ENCODE data around the gene SNX4.

DNA sequence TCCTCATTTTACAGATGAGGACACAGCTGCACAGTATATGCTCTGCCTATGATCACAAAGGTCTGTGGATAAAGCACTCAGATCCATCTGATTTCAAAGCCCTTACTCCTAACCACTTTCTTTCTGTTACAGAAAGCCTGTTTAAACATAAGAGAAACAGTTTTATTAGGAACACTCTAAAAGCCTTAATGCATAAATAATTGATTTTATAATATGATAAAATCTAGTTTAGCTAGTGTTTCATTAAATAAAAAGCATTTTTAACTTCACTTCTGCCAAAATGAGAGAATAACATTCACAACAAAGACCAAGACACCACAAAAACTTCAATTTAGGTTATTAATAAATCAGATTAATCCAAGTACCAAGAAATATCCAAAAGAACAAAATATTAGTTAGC is 21.4 kb downstream of the SNX4 start:
- TF ChIP-seq, protein P1, sequence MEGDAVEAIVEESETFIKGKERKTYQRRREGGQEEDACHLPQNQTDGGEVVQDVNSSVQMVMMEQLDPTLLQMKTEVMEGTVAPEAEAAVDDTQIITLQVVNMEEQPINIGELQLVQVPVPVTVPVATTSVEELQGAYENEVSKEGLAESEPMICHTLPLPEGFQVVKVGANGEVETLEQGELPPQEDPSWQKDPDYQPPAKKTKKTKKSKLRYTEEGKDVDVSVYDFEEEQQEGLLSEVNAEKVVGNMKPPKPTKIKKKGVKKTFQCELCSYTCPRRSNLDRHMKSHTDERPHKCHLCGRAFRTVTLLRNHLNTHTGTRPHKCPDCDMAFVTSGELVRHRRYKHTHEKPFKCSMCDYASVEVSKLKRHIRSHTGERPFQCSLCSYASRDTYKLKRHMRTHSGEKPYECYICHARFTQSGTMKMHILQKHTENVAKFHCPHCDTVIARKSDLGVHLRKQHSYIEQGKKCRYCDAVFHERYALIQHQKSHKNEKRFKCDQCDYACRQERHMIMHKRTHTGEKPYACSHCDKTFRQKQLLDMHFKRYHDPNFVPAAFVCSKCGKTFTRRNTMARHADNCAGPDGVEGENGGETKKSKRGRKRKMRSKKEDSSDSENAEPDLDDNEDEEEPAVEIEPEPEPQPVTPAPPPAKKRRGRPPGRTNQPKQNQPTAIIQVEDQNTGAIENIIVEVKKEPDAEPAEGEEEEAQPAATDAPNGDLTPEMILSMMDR (IDR thresholded peaks at IDR 0.05), result no peak
- TF ChIP-seq POLR2A (IDR thresholded peaks at IDR 0.05) (no peak), POLR2AphosphoS5 (IDR thresholded peaks at IDR 0.05) (no peak)
